HG03457 (cell line): ENCODE measurements around the gene IMPDH1.

Experiments
- ATAC-seq: cut with Tn5 transposase; IDR thresholded peaks from one replicate; pipeline ENCODE4 v1.9.1; 2021; ENCODE audit warnings: moderate number of reproducible peaks; ENCODE audit not compliant: unreplicated experiment

Gene IMPDH1

GRCh38 chr7:128435327-128435686 lies 25.5 kb upstream of the IMPDH1 start:
- no peak for ATAC-seq

DNA sequence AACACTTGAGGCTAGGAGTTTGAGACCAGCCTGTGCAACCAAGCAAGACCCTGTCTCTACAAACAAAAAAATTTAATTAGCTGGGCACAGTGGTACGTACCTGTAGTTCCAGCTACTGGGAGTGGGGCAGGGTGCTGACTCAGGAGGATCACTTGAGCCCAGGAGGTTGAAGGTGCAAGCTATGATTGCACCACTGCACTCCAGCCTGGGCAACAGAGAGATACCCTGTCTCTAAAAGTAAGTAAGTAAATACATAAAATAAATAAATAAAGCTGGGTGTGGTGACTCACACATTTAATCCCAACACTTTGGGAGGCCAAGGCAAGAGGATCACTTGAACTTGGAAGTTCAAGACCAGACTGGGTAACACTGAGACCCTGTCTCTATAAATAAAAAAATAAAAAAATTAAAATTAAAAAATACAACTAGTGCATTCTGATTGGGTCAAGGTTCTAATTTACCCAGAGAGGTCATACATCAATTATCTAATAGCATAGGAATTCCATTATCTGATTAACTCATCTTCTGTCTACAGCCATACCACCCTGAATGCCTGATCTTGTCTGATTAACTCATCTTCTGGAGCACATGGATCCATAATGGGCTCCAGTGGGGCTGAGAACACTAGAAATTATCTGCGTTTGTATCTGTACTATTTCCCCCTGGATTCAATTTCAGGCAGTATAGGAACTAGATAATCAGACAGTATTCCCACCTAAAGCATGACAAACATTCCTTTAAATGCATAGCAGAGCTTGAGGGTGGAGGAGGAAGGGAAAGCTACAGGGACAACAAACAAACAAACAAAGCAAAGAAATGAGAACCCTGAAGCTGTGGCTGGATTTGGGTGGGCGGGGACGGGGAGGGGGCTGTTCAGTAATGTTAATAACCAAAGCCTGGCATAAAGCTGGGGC lies 24.9 kb upstream of the IMPDH1 start:
- ATAC-seq, result no peak

DNA sequence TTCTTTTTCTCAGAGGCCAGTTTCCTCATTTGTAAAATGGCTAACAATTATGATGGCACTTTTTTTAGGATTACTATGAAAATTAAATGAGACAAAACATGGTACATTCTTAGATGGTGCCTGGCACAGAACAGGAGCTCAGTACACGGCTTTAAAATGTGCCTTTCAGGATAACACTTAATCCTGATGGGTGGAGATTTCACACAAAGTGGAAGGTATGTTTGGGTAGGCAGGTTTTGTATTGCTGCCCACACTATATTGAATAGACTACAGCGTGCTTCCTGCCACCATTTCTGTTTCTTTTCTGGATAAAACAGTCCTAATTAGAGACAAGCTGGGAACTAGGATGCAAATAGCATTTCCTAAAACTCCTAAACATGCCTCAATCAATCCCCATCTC lies 22.0 kb upstream of the IMPDH1 start:
- ATAC-seq, result no peak

- no peak for ATAC-seq
Observed at GRCh38 chr7:128431221-128431620, 21.4 kb upstream of the IMPDH1 start.

DNA sequence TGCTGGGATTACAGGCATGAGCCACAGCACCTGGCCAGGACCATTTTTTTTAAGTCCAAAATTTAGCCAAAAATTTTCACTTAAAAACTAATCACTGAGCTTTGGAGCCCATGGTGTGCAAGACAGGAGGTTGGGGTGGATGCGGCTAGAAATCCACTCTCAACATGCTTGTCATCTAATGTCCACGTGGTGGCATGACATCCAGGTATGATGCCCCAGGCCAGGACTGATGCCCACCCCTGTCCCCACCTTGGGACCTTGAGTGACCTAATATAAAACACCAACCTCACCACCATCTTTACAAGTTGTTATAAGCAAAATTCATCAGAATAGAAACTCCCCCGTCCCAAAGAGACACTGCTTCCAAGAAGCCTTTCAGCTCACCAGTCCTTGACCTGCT lies 20.4 kb upstream of the IMPDH1 start:
- no peak for ATAC-seq

GRCh38 chr7:128427289-128427891 lies 17.6 kb upstream of the IMPDH1 start:
- ATAC-seq, result no peak

- no peak for ATAC-seq
Observed at GRCh38 chr7:128425850-128426249, 16.1 kb upstream of the IMPDH1 start.

- ATAC-seq, result no peak
Observed at GRCh38 chr7:128424686-128425275, 15.0 kb upstream of the IMPDH1 start.

GRCh38 chr7:128422842-128423241 lies 13.1 kb upstream of the IMPDH1 start:
- no peak for ATAC-seq

GRCh38 chr7:128422037-128422436 lies 12.3 kb upstream of the IMPDH1 start:
- ATAC-seq, result no peak

DNA sequence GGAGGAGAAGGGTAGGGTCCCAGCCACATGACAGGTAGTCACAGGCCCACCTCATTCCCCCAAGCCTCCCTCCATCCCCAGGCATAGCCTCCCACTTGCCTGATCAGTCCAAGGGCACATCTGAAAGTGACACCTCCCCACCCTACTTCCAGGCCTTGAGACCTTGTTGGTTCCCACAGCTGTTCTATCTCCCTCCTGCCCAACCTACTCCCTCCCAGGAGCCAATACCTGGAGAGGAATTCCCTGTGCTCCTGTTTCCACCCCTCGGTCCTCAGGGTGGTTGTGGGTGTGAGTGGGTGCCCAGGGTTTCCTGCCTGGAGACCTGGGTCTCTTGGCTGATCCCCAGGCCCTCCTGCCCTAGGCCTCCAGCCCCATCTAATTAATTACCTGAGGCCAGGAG lies 11.6 kb upstream of the IMPDH1 start:
- ATAC-seq, result no peak

- ATAC-seq, result no peak
Observed at GRCh38 chr7:128420773-128421172, 11.0 kb upstream of the IMPDH1 start.

DNA sequence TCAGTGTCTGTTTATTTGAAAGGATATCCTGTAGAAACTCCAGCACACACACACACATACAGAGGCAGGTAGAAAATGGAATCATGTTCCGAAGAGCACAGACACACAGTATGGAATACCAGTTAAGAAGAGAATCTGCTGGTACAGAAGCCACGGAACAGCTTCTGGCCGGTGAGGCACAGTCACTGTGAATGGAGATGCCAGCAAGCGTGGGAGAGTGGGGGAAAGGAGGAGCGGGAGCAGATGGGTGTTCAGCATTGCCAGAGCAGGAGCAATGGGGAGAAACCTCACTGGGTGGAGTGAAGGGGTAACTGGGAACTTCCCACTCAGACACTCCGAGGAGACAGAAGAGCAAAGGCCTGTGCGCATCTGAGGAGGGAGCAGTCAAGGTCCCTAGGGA lies 9.5 kb upstream of the IMPDH1 start:
- no peak for ATAC-seq

DNA sequence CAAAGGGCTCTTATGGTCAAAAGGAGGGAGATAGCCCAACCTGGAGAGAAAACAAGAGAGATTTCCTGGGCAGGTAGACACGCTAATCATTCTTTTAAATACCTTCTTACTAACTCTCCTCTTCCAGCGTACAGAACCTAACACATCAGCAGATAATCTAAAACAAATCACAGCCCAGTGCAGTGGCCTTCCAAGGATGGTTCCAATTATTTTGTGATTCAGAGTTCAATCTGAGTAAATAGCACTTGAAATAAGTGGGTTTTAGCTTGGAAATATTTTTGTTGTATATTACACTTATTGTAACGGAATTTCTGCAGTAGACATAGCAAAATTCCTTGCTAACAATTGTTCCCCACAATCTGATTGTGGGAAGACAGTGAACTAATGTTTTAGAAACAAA lies 7.3 kb upstream of the IMPDH1 start:
- no peak for ATAC-seq

DNA sequence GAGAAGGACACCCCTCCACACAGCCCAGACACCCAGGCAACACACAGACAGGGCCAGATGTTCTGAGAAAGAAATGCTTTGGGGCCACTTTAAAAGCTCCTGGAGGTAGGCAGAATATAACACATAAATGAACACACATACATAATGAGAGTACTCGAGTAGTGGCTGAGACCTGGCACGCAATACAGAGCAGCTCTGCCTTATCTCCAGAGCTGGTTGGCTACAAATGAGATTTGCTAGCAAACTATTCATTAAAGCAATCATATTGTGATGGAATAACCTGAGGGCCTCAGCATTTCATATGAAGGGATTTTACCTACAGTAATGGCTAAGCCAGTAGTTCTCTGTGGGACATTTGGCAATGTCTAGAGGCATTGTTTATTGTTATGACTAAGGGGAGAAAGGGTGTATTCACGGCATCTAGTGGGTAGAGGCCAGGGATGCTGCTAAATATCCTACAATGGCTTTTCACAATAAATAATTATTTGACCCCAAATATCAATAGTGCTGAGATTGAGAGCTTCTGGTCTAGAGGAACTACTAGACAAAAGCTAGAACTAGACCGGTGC lies 5.5 kb upstream of the IMPDH1 start:
- no peak for ATAC-seq

GRCh38 chr7:128410451-128410753 lies 620 bp upstream of the IMPDH1 start:
- no peak for ATAC-seq

DNA sequence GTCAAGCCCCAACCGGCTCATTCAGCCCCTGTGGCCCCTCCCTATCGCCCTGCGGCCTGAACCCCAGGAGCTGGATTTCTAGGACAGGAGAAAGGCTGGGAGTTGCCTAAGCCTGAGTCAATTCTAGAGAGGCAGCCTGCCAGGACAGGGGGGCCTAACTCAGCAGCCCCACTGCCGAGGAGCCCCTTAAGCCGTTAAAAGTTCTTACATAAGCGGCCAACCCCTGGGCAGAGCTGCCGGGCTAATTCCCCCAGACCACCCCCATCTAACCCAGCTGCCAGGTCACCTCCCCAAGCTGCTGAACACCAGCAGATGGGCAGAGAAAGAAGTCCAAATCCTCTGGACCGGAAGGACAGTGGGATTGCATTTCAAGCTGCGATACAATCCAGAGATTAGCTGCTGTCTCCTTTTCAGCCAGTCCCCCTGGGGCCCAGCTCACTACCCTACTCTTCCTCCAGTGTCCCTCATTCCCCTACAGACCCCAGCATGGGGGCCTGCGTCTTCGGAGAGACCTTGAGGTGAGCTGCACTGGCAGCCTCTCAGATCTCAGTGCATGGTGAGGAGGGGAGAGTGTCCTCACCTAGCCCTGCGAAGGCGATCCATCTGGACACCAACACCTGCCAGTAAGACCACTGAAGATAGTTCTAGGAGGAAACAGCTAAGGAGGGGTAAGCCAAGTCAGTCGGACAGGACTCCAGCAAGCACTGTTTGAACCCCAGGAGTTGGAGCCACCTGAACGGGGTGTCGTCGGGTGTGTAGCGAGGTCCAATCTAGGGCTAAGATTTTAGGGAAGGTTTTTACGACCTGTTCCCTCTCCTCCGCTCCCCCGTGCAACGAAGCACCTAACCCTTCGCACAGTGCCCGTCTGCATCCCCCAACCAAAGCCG lies 830 bp downstream of the IMPDH1 start:
- ATAC-seq, result no peak

DNA sequence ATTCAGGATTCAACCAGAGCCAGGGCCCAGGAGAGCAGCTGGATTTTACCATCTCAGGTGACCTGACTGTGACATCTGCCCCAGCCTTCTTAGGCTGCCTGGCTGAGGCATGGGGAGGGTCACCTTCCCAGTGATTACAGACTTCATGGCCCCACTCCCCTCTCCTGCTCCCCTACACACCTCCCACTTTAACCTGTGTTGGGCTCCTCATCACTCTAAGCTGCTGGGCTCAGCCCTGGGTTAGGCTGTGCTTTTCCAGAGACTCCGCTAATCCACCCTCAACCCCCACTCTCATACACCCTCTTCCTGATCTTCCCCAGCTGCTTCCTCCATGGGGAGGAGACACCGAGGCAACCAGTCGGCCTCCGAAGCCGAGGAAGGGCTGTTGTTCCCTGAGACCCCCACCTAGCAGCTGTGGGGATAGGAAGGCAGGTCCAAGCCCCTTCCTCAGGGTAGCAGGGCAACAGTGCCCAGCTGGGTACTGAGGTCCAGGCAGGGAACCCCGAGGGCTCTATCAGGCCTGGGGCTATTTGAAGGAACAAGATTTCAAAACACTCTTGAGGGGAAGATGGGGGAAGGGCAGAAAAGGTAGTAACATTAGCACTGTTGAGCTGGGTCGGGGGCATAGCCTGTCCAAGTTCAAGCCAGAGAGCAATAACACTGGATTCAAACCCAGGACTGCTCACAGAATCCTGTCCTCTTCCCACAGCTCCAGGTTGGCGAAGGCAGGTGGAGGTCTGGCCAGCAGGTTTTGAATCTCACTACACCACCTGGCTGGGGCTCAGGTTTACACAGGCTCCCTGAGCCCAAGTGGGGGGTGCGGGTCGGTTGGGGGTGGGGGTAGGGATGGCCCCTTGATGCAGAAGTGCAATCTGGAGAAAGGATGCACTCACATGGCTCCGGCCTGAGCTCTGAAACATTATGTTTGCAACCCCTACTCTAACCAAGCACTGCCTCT lies 1.8 kb downstream of the IMPDH1 start:
- ATAC-seq, result no peak

DNA sequence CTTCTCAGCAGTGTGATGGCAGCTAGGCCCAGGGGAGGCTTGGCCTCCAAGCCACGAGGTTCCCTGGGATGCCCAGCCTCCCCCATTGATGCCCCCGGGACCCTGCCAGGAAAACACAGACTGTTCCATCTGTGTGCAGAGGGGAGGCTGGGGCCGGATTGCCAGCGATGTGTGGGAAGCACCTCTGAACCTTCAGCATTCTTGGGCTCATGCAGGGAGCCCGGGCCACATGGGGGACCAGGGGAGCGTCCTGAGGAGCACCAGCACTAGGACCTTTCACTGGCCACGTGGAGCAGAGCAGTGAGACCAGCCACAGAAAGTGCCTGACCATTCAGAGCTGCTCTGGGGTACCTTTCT lies 2.6 kb downstream of the IMPDH1 start:
- no peak for ATAC-seq
